ENCODE data around the gene PRF1.

The PRF1 gene

GRCh38 chr10:70594161-70594560, 8.4 kb downstream of the PRF1 start:
- no peaks in the 10 kb centered on the region for H3K36me3 ChIP-seq
- no peaks in the 10 kb centered on the region for H3K9me3 ChIP-seq (ENCODE audit: severe bottlenecking)
- H3K4me3 ChIP-seq (ENCODE audit: low read depth, low read length) = no peak overlapping the region
- H3K27me3 ChIP-seq (ENCODE audit: insufficient read depth, low read depth, severe bottlenecking) = no peaks in the 10 kb centered on the region
- no peak overlapping the region for H3K27ac ChIP-seq
- no peak for DNase-seq
- TF ChIP-seq CTCF (IDR thresholded peaks at IDR 0.05; ENCODE audit: low read depth, low read length) = no peak

GRCh38 chr10:70593513-70593890, 9.0 kb downstream of the PRF1 start:
- Histone ChIP-seq H3K9me3 (ENCODE audit: severe bottlenecking) (no peaks in the 10 kb centered on the region), H3K36me3 (no peaks in the 10 kb centered on the region), H3K27ac (no peak overlapping the region), H3K27me3 (ENCODE audit: insufficient read depth, low read depth, severe bottlenecking) (no peaks in the 10 kb centered on the region), H3K4me3 (ENCODE audit: low read depth, low read length) (no peak overlapping the region)
- no peak for DNase-seq
- no peak for TF ChIP-seq CTCF (IDR thresholded peaks at IDR 0.05; ENCODE audit: low read depth, low read length)

GRCh38 chr10:70592746-70593512, 9.6 kb downstream of the PRF1 start:
- DNase-seq = no peak

GRCh38 chr10:70592186-70592735, 10.3 kb downstream of the PRF1 start:
- no peak overlapping the region for H3K4me3 ChIP-seq (ENCODE audit: low read depth, low read length)
- no peak overlapping the region for H3K27ac ChIP-seq

More at GRCh38 chr10:70592746-70593512, 9.6 kb downstream of the PRF1 start:
- Histone ChIP-seq H3K27me3 (ENCODE audit: insufficient read depth, low read depth, severe bottlenecking) (no peaks in the 10 kb centered on the region), H3K36me3 (no peaks in the 10 kb centered on the region), H3K4me3 (ENCODE audit: low read depth, low read length) (no peak overlapping the region), H3K9me3 (ENCODE audit: severe bottlenecking) (no peaks in the 10 kb centered on the region), H3K27ac (no peak overlapping the region)
- no peak for TF ChIP-seq CTCF (IDR thresholded peaks at IDR 0.05; ENCODE audit: low read depth, low read length)

GRCh38 chr10:70590655-70591416, 11.7 kb downstream of the PRF1 start:
- Histone ChIP-seq H3K27ac (no peak overlapping the region), H3K9me3 (ENCODE audit: severe bottlenecking) (no peaks in the 10 kb centered on the region), H3K27me3 (ENCODE audit: insufficient read depth, low read depth, severe bottlenecking) (no peaks in the 10 kb centered on the region), H3K4me3 (ENCODE audit: low read depth, low read length) (no peak overlapping the region), H3K36me3 (no peaks in the 10 kb centered on the region)
- no peak for DNase-seq
- no peak for TF ChIP-seq CTCF (IDR thresholded peaks at IDR 0.05; ENCODE audit: low read depth, low read length)

More at GRCh38 chr10:70592186-70592735, 10.3 kb downstream of the PRF1 start:
- TF ChIP-seq CTCF (IDR thresholded peaks at IDR 0.05; ENCODE audit: low read depth, low read length) = no peak
- H3K27me3 ChIP-seq (ENCODE audit: insufficient read depth, low read depth, severe bottlenecking) = no peaks in the 10 kb centered on the region
- no peaks in the 10 kb centered on the region for H3K9me3 ChIP-seq (ENCODE audit: severe bottlenecking)
- DNase-seq = no peak
- H3K36me3 ChIP-seq = no peaks in the 10 kb centered on the region

All from WERI-Rb-1 (cell line).